Fibroblast of upper back skin (primary cell): ENCODE results near the gene RAET1E.
"Not testable (repeated sequence)": the region's sequence is repeated elsewhere in the genome, so short reads cannot be mapped to it uniquely, and the experiment has no call there.

Source experiments
- DNase-seq: peaks from one replicate; pipeline ENCODE4 v3.0.0-alpha.2; 2013

RAET1E gene

GRCh38 chr6:149860513-149860833 lies 37.4 kb downstream of the RAET1E start:
- DNase-seq: no peak

- DNase-seq: no peak
Observed at GRCh38 chr6:149859938-149860337, 38.0 kb downstream of the RAET1E start.

- DNase-seq: peak; percentile 53
Observed at GRCh38 chr6:149859368-149859767, 38.5 kb downstream of the RAET1E start.

GRCh38 chr6:149857541-149857940 lies 40.4 kb downstream of the RAET1E start:
- DNase-seq: no peak

GRCh38 chr6:149856256-149856994 lies 41.5 kb downstream of the RAET1E start:
- DNase-seq: no peak

GRCh38 chr6:149855741-149856140 lies 42.2 kb downstream of the RAET1E start:
- DNase-seq: no peak

GRCh38 chr6:149855040-149855654 lies 42.8 kb downstream of the RAET1E start:
- DNase-seq: peak; percentile 89

GRCh38 chr6:149854532-149854931 lies 43.4 kb downstream of the RAET1E start:
- no peak for DNase-seq

GRCh38 chr6:149854017-149854416 lies 43.9 kb downstream of the RAET1E start:
- not testable (repeated sequence) for DNase-seq

- no peak for DNase-seq
Observed at GRCh38 chr6:149852881-149853280, 45.0 kb downstream of the RAET1E start.

- no peak for DNase-seq
Observed at GRCh38 chr6:149852180-149852579, 45.7 kb downstream of the RAET1E start.

- DNase-seq: peak; percentile 60
Observed at GRCh38 chr6:149851461-149852110, 46.3 kb downstream of the RAET1E start.

- not testable (repeated sequence) for DNase-seq
Observed at GRCh38 chr6:149848343-149848742, 49.6 kb downstream of the RAET1E start.
